ENCODE results near the gene ZNF469. TPM values are rescaled to one million over a fixed set of nuclear protein-coding genes. Genes with fewer than 3 reads are reported as not detected.

Gene ZNF469
- total RNA-seq, 6 donors from 2014 or later: 0.98 to 4.2 (median 2.4) TPM

DNA sequence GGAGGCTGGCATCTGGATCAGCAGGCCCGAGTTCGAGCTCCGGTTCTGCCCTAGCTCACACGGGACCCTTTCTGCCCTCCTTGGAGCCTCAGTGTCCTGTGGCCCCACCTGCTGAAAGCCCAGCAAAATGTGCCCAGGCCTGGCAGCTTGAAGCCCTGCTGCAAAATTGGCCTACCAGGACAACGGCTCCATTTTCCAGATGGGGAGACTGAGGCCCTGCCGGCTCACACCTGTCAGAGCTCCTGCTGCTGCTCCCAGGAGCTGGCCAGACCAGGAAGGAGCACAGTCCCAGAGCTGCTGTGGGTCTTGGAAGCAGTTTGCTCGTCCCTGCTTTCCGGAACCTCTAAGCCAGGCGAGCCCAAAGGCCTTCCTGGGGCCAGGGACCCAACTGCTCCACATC, 17.4 kb downstream of the ZNF469 start:
- no peaks in the 10 kb centered on the region for H3K4me1 ChIP-seq
- no peaks in the 10 kb centered on the region for H3K36me3 ChIP-seq
- H3K27ac ChIP-seq: no peak overlapping the region
- TF ChIP-seq CTCF (IDR thresholded peaks at IDR 0.05): no peak
- ATAC-seq (ENCODE audit: low FRiP score in 2 of 2) (no peak), DNase-seq (peak in 1 of 2 donors; percentile 49)
- H3K9me3 ChIP-seq: no peaks in the 10 kb centered on the region
- 94% methylated on average over 8 of the region's 9 CpGs; no CpG with 5 or more reads in 1 of the 2 donors for WGBS, 2 donors
- no peak overlapping the region for H3K4me3 ChIP-seq
- H3K27me3 ChIP-seq: no peaks in the 10 kb centered on the region

- no peak for TF ChIP-seq CTCF (IDR thresholded peaks at IDR 0.05)
- TF ChIP-seq POLR2A (IDR thresholded peaks at IDR 0.05): no peak
- no peak for TF ChIP-seq POLR2AphosphoS5 (IDR thresholded peaks at IDR 0.05)
- TF ChIP-seq EP300 (IDR thresholded peaks at IDR 0.05): no peak
- no peak for ATAC-seq (ENCODE audit: low FRiP score in 2 of 2)
- 66% methylated on average over 3 of the region's 3 CpGs for WGBS, 2 donors
- Histone ChIP-seq H3K9me3 (no peaks in the 10 kb centered on the region), H3K4me3 (no peak overlapping the region), H3K4me1 (peaks cover 0 to 3% (median 0%) of the 10 kb centered on the region in 4 donors), H3K27me3 (no peaks in the 10 kb centered on the region), H3K36me3 (no peaks in the 10 kb centered on the region), H3K27ac (no peak overlapping the region)
- DNase-seq: no peak
These were observed 19.0 kb downstream of the ZNF469 start for GRCh38 chr16:88401604-88402246.

DNA sequence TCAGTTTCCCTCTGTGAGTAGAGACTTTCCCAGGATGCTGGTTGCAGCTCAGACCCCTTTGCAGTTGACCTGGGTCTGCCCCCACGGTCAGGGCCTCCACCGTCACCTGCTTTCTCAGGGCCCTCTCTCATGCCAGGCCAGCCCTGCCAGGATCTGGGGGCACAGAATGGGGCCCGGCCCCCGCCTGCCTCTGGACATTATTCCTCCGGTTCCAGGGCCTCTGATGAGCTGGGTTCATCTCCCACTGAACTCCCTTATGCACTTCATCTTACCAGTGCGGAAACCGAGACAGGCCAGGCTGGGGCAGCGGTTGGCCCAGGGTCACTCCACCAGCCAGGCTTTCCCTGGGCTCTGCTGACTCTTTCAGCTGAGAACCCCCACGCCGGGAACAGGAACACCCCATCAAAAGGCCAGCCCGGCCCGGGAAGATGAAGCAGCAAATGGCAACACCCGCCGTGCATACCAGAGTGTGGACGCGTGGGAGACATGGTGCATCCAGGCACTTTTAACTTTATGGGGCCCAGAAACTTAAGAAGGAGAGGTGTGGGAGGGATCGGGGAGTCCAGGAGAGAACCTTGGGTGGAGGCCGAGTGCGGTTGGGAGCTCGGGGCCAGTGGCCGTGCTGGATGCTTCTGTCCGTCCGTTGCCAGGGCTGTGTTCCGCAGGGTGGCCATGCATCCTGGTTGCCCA, 19.9 kb downstream of the ZNF469 start:
- no peaks in the 10 kb centered on the region for H3K9me3 ChIP-seq
- no peaks in the 10 kb centered on the region for H3K27me3 ChIP-seq
- TF ChIP-seq POLR2AphosphoS5 (IDR thresholded peaks at IDR 0.05) (no peak), CTCF (IDR thresholded peaks at IDR 0.05) (no peak)
- H3K4me3 ChIP-seq: no peak overlapping the region
- WGBS, 2 donors: 75 to 77% methylated on average over 19 to 24 of the region's 24 CpGs
- ATAC-seq (ENCODE audit: low FRiP score in 2 of 2) (no peak), DNase-seq (peak in 1 of 2 donors; percentile 61)
- no peaks in the 10 kb centered on the region for H3K36me3 ChIP-seq
- peaks cover 0 to 3% (median 0%) of the 10 kb centered on the region in 4 donors for H3K4me1 ChIP-seq
- no peak overlapping the region for H3K27ac ChIP-seq

DNA sequence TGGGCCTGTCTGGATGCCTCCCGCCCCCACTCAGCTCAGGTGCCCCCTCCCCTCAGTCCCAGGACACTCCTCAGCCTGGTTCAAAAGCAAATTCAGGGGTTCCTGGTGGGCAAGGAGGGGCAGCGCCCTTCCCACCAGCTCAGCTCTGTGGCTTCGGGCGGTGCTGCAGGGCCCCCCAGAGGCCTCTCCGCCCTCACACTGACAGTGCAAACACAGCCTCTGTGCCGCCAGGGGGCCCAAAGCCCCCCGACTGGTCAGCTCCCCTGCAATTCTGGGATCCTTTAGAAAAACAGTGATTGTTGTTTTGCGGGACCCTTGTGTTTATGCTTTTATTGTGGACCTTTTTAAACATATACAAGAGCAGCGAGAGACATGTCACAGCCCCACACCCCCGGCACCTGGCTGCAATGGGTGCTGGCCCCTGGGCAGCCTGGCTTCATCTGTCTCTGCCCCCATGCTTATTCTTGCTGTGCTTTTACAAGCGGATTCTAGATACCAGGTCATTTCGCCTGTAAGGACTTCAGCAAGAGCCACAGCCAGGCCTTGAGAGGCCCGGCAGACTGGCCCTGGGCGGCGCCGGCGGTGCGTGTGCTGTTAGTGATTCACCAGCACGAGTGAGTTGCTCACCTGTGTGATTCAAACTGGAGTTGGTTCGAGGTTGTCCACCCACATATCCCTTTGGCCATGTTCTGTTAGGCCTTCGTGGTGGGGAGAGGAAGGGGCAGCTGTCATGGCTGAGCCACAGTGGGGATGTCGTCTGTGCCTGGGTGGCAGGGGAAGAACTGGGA, 21.2 kb downstream of the ZNF469 start:
- ATAC-seq (ENCODE audit: low FRiP score in 2 of 2) (no peak), DNase-seq (peak in 1 of 2 donors; percentile 69)
- TF ChIP-seq CTCF (IDR thresholded peaks at IDR 0.05): no peak
- TF ChIP-seq POLR2A (IDR thresholded peaks at IDR 0.05): no peak
- Histone ChIP-seq H3K4me1 (peaks cover 0 to 3% (median 0%) of the 10 kb centered on the region in 4 donors), H3K27me3 (no peaks in the 10 kb centered on the region), H3K4me3 (no peak overlapping the region), H3K9me3 (no peaks in the 10 kb centered on the region), H3K36me3 (no peaks in the 10 kb centered on the region), H3K27ac (no peak overlapping the region)
- WGBS, 2 donors: 78 to 82% methylated on average over 6 to 22 of the region's 22 CpGs

Measured in upper lobe of left lung (tissue), 6 donors.